ENCODE measurements around the gene UVRAG. TPM values are rescaled to one million over a fixed set of nuclear protein-coding genes. Genes with fewer than 3 reads are reported as not detected.

UVRAG gene
- total and polyA plus RNA-seq, 10 donors, result 13.8 to 80.8 (median 42.9) TPM

GRCh38 chr11:75816561-75817239, 1.7 kb downstream of the UVRAG start:
- Histone ChIP-seq H3K4me3 (peak overlapping the region; percentile 69 to 96 (median 94)), H3K36me3 (peaks cover 0 to 1% (median 0%) of the 10 kb centered on the region in 6 donors), H3K27ac (peak overlapping the region; percentile 17 to 99 (median 94)), H3K27me3 (replicated peaks in 1 of 7) (no peaks in the 10 kb centered on the region), H3K9me3 (no peaks in the 10 kb centered on the region), H3K4me1 (peaks cover 19 to 75% (median 66%) of the 10 kb centered on the region in 6 donors)
- no peak for DNase-seq
- 11 to 22% (median 13%) methylated on average over 6 of the region's 6 CpGs for WGBS, 5 donors
- intact Hi-C loops (cut with DNase I; ENCODE audit: low total_unique reads), result no loop called here
- no peak for TF ChIP-seq POLR2A (IDR thresholded peaks at IDR 0.05)
- no peak for TF ChIP-seq POLR2AphosphoS5 (IDR thresholded peaks at IDR 0.05)
- no peak for TF ChIP-seq CTCF (IDR thresholded peaks at IDR 0.05 in 8 of 11, conservative IDR thresholded peaks at IDR 0.05 in 3 of 11)

- Histone ChIP-seq H3K4me3 (no peak overlapping the region), H3K27me3 (replicated peaks in 1 of 7) (no peaks in the 10 kb centered on the region), H3K36me3 (peaks cover 0 to 15% (median 0%) of the 10 kb centered on the region in 6 donors), H3K27ac (peak overlapping the region in 3 of 8 donors; percentile 3 to 86 (median 10)), H3K9me3 (no peaks in the 10 kb centered on the region), H3K4me1 (peaks cover 28 to 98% (median 91%) of the 10 kb centered on the region in 6 donors)
- 91 to 100% (median 92%) methylated on average over 1 of the region's 1 CpG for WGBS, 5 donors
- intact Hi-C loops (cut with DNase I; ENCODE audit: low total_unique reads), result no loop called here
- DNase-seq, result no peak
- TF ChIP-seq POLR2AphosphoS5 (IDR thresholded peaks at IDR 0.05) (no peak), POLR2A (IDR thresholded peaks at IDR 0.05) (no peak), CTCF (IDR thresholded peaks at IDR 0.05 in 8 of 11, conservative IDR thresholded peaks at IDR 0.05 in 3 of 11) (no peak)
These were observed 5.6 kb downstream of the UVRAG start for GRCh38 chr11:75820645-75821044.

GRCh38 chr11:75821202-75821601, 6.2 kb downstream of the UVRAG start:
- no peak for DNase-seq
- intact Hi-C loops (cut with DNase I; ENCODE audit: low total_unique reads), result no loop called here
- Histone ChIP-seq H3K9me3 (no peaks in the 10 kb centered on the region), H3K4me1 (peaks cover 28 to 99% (median 93%) of the 10 kb centered on the region in 6 donors), H3K27me3 (replicated peaks in 1 of 7) (no peaks in the 10 kb centered on the region), H3K27ac (peak overlapping the region in 3 of 8 donors; percentile 3 to 86 (median 10)), H3K4me3 (no peak overlapping the region), H3K36me3 (peaks cover 0 to 16% (median 0%) of the 10 kb centered on the region in 6 donors)
- TF ChIP-seq CTCF (IDR thresholded peaks at IDR 0.05 in 8 of 11, conservative IDR thresholded peaks at IDR 0.05 in 3 of 11), result no peak
- TF ChIP-seq POLR2A (IDR thresholded peaks at IDR 0.05), result no peak
- TF ChIP-seq POLR2AphosphoS5 (IDR thresholded peaks at IDR 0.05), result no peak
- 85 to 92% (median 90%) methylated on average over 5 of the region's 5 CpGs for WGBS, 5 donors

GRCh38 chr11:75822541-75822940, 7.5 kb downstream of the UVRAG start:
- 57 to 73% (median 67%) methylated on average over 3 of the region's 3 CpGs for WGBS, 5 donors
- intact Hi-C loops (cut with DNase I; ENCODE audit: low total_unique reads), result no loop called here
- Histone ChIP-seq H3K9me3 (no peaks in the 10 kb centered on the region), H3K27ac (peak overlapping the region; percentile 40 to 86 (median 76)), H3K36me3 (peaks cover 0 to 16% (median 0%) of the 10 kb centered on the region in 6 donors), H3K4me1 (peaks cover 21 to 99% (median 93%) of the 10 kb centered on the region in 6 donors), H3K4me3 (no peak overlapping the region), H3K27me3 (replicated peaks in 1 of 7) (no peaks in the 10 kb centered on the region)
- TF ChIP-seq CTCF (IDR thresholded peaks at IDR 0.05 in 8 of 11, conservative IDR thresholded peaks at IDR 0.05 in 3 of 11), result no peak
- TF ChIP-seq POLR2A (IDR thresholded peaks at IDR 0.05), result no peak
- TF ChIP-seq POLR2AphosphoS5 (IDR thresholded peaks at IDR 0.05), result no peak
- DNase-seq, result no peak

All from spleen (tissue), 11 donors.